HG03045 (cell line): Measurements from ENCODE around the gene TMEM108.

Experiments
- ATAC-seq: cut with Tn5 transposase; IDR thresholded peaks from one replicate; pipeline ENCODE4 v1.9.1; 2021; ENCODE audit warnings: mild to moderate bottlenecking, moderate library complexity; ENCODE audit not compliant: unreplicated experiment

TMEM108 gene

GRCh38 chr3:133269393-133269792 lies 231.2 kb downstream of the TMEM108 start:
- ATAC-seq: no peak

GRCh38 chr3:133270631-133271030 lies 232.4 kb downstream of the TMEM108 start:
- no peak for ATAC-seq

- no peak for ATAC-seq
Observed at GRCh38 chr3:133271042-133271441, 232.9 kb downstream of the TMEM108 start.

GRCh38 chr3:133271539-133271938 lies 233.3 kb downstream of the TMEM108 start:
- no peak for ATAC-seq

GRCh38 chr3:133273346-133273745 lies 235.2 kb downstream of the TMEM108 start:
- ATAC-seq: no peak

GRCh38 chr3:133274477-133274876 lies 236.3 kb downstream of the TMEM108 start:
- no peak for ATAC-seq

- peak; percentile 61 for ATAC-seq
Observed at GRCh38 chr3:133276594-133276993, 238.4 kb downstream of the TMEM108 start.

GRCh38 chr3:133277813-133278212 lies 239.6 kb downstream of the TMEM108 start:
- ATAC-seq: no peak

- ATAC-seq: no peak
Observed at GRCh38 chr3:133278260-133279043, 240.3 kb downstream of the TMEM108 start.

GRCh38 chr3:133280586-133280985 lies 242.4 kb downstream of the TMEM108 start:
- no peak for ATAC-seq

- no peak for ATAC-seq
Observed at GRCh38 chr3:133282236-133282635, 244.0 kb downstream of the TMEM108 start.

- no peak for ATAC-seq
Observed at GRCh38 chr3:133283958-133284807, 246.0 kb downstream of the TMEM108 start.

GRCh38 chr3:133289322-133289721 lies 251.1 kb downstream of the TMEM108 start:
- ATAC-seq: no peak

GRCh38 chr3:133292296-133292695 lies 254.1 kb downstream of the TMEM108 start:
- ATAC-seq: no peak

- no peak for ATAC-seq
Observed at GRCh38 chr3:133293397-133294110, 255.4 kb downstream of the TMEM108 start.

GRCh38 chr3:133294253-133294652 lies 256.1 kb downstream of the TMEM108 start:
- ATAC-seq: no peak

- peak; percentile 73 for ATAC-seq
Observed at GRCh38 chr3:133295199-133295901, 257.2 kb downstream of the TMEM108 start.

GRCh38 chr3:133295944-133296917 lies 258.0 kb downstream of the TMEM108 start:
- ATAC-seq: no peak

- ATAC-seq: no peak
Observed at GRCh38 chr3:133296981-133297380, 258.8 kb downstream of the TMEM108 start.

- ATAC-seq: no peak
Observed at GRCh38 chr3:133300102-133300501, 261.9 kb downstream of the TMEM108 start.
